ENCODE results near the gene ARHGAP30.

DNA sequence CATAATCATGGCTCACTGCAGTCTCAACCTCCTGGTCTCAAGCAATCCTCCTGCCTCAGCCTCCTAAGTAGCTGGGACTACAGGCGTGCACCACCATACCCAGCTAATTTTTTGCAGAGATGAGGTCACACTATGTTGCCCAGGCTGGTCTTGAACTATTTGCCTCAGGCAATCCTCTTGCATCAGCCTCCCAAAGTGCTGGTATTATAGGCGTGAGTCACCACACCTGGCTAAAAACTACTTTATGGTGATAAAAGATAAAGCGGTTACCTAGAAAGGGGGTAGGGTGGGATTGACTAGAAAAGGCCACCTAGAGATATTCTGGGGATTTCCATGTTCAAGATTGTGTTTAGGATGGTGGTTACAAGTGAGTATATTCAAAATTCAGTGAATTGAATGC, 35.9 kb downstream of the ARHGAP30 start:
- TF ChIP-seq, protein P1, sequence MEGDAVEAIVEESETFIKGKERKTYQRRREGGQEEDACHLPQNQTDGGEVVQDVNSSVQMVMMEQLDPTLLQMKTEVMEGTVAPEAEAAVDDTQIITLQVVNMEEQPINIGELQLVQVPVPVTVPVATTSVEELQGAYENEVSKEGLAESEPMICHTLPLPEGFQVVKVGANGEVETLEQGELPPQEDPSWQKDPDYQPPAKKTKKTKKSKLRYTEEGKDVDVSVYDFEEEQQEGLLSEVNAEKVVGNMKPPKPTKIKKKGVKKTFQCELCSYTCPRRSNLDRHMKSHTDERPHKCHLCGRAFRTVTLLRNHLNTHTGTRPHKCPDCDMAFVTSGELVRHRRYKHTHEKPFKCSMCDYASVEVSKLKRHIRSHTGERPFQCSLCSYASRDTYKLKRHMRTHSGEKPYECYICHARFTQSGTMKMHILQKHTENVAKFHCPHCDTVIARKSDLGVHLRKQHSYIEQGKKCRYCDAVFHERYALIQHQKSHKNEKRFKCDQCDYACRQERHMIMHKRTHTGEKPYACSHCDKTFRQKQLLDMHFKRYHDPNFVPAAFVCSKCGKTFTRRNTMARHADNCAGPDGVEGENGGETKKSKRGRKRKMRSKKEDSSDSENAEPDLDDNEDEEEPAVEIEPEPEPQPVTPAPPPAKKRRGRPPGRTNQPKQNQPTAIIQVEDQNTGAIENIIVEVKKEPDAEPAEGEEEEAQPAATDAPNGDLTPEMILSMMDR (conservative IDR thresholded peaks at IDR 0.05; ENCODE audit: low read depth, low read length) = no peak
- TF ChIP-seq EZH2 (IDR thresholded peaks at IDR 0.05; ENCODE audit: low read length, unreplicated experiment) (no peak), EZH2phosphoT487 (IDR thresholded peaks at IDR 0.05; ENCODE audit: borderline replicate concordance, low read length) (no peak)

Measured in PC-3 (cell line).